HG03442 (cell line): Measurements from ENCODE around the gene CALCB.
A peak's percentile ranks its signal among the peaks of the same experiment; 100 is the strongest.

ENCODE experiments used
- ATAC-seq: cut with Tn5 transposase; IDR thresholded peaks from one replicate; pipeline ENCODE4 v1.9.1; 2021; ENCODE audit warnings: mild to moderate bottlenecking, moderate library complexity; ENCODE audit not compliant: unreplicated experiment

Gene CALCB

GRCh38 chr11:15117751-15118150 is 44.4 kb downstream of the CALCB start:
- ATAC-seq: no peak

- peak; percentile 40 for ATAC-seq
Observed at GRCh38 chr11:15118431-15118830, 45.0 kb downstream of the CALCB start.

- ATAC-seq: no peak
Observed at GRCh38 chr11:15119352-15119751, 46.0 kb downstream of the CALCB start.

GRCh38 chr11:15119826-15120225 is 46.4 kb downstream of the CALCB start:
- no peak for ATAC-seq

- no peak for ATAC-seq
Observed at GRCh38 chr11:15123849-15124248, 50.5 kb downstream of the CALCB start.

- no peak for ATAC-seq
Observed at GRCh38 chr11:15124528-15124927, 51.1 kb downstream of the CALCB start.

- ATAC-seq: no peak
Observed at GRCh38 chr11:15127341-15127740, 53.9 kb downstream of the CALCB start.
